Measurements from ENCODE around the gene XPNPEP2. TPM values are rescaled to one million over a fixed set of nuclear protein-coding genes. Genes with fewer than 3 reads are reported as not detected.

XPNPEP2 gene
- total RNA-seq, 1 experiment from 2014 or later: 0.11 TPM

DNA sequence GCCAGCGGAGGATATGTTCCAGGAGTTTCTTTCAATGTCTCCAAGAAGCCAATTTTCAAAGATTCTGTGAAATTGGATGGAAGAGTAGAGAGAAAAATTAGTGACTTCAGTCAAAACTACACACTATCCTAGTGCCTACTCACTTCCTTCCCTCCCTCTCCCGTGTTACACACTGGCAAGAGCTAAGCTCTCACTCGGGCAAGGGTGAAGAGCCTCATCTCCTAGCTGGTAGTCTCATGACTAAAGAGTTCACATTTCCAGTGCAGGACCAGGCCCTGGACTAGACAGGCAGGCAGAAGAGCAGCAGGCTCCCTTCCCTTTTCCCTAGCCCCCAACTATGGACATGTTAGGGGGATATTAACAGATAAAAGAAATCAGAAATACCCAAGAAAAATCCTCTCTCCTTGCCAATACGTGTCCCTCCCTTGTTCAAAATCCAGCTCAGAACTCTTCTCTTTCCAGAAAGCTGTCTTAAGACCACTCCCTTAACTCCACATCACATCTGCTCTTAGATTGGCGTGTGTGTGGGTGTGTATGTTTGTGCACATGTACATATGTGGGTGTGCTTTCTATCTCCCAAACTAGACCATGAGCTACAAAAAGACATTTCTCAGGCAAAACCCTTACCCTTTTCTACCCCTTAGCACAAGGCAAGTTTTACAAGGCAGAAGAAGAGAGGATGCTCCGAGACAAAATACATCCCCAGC, 75.0 kb downstream of the XPNPEP2 start:
- ChIA-PET POLR2A (no interaction called here), CTCF (no interaction called here)
- DNase-seq (ENCODE audit: low spot score) (no peak), ATAC-seq (no peak)
- no peaks in the 10 kb centered on the region for H3K9me3 Mint-ChIP-seq
- no peak overlapping the region for H3K4me3 Mint-ChIP-seq
- H3K27ac Mint-ChIP-seq: no peak overlapping the region
- TF ChIP-seq, protein P1, sequence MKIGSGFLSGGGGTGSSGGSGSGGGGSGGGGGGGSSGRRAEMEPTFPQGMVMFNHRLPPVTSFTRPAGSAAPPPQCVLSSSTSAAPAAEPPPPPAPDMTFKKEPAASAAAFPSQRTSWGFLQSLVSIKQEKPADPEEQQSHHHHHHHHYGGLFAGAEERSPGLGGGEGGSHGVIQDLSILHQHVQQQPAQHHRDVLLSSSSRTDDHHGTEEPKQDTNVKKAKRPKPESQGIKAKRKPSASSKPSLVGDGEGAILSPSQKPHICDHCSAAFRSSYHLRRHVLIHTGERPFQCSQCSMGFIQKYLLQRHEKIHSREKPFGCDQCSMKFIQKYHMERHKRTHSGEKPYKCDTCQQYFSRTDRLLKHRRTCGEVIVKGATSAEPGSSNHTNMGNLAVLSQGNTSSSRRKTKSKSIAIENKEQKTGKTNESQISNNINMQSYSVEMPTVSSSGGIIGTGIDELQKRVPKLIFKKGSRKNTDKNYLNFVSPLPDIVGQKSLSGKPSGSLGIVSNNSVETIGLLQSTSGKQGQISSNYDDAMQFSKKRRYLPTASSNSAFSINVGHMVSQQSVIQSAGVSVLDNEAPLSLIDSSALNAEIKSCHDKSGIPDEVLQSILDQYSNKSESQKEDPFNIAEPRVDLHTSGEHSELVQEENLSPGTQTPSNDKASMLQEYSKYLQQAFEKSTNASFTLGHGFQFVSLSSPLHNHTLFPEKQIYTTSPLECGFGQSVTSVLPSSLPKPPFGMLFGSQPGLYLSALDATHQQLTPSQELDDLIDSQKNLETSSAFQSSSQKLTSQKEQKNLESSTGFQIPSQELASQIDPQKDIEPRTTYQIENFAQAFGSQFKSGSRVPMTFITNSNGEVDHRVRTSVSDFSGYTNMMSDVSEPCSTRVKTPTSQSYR (CRISPR knock-in tag; IDR thresholded peaks at IDR 0.05): no peak
- TF ChIP-seq ELF4 (CRISPR knock-in tag; IDR thresholded peaks at IDR 0.05; ENCODE audit: low read depth) (no peak), HMGA2 (CRISPR knock-in tag; IDR thresholded peaks at IDR 0.05) (no peak)
- TF ChIP-seq, protein P2, sequence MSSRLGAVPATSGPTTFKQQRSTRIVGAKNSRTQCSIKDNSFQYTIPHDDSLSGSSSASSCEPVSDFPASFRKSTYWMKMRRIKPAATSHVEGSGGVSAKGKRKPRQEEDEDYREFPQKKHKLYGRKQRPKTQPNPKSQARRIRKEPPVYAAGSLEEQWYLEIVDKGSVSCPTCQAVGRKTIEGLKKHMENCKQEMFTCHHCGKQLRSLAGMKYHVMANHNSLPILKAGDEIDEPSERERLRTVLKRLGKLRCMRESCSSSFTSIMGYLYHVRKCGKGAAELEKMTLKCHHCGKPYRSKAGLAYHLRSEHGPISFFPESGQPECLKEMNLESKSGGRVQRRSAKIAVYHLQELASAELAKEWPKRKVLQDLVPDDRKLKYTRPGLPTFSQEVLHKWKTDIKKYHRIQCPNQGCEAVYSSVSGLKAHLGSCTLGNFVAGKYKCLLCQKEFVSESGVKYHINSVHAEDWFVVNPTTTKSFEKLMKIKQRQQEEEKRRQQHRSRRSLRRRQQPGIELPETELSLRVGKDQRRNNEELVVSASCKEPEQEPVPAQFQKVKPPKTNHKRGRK (CRISPR knock-in tag; IDR thresholded peaks at IDR 0.05; ENCODE audit: borderline replicate concordance): no peak
- no peaks in the 10 kb centered on the region for H3K4me1 Mint-ChIP-seq
- H3K36me3 Mint-ChIP-seq: peaks cover 25% of the 10 kb centered on the region
- H3K27me3 Mint-ChIP-seq (ENCODE audit: low read depth): no peaks in the 10 kb centered on the region

DNA sequence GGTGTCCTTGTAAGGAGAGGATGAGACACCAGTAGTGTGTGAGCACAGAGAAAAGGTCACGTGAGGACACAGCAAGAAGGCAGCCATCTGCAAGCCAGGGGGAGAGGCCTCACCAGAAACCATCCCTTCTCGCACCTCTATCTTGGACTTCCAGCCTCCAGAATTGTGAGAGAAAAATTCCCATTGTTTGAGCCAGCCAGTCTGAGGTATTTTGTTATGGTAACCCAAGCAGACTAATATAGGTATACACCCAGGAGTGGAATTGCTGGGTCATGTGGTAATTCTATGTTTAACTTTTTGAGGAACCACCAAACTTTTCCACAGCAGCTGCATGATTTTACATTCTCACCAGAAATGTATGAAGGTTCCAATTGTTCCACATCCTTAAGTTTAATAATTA, 79.3 kb downstream of the XPNPEP2 start:
- ChIA-PET CTCF (no interaction called here), POLR2A (no interaction called here)
- Mint-ChIP-seq H3K4me1 (no peaks in the 10 kb centered on the region), H3K36me3 (peaks cover 17% of the 10 kb centered on the region), H3K27me3 (ENCODE audit: low read depth) (no peaks in the 10 kb centered on the region), H3K9me3 (no peaks in the 10 kb centered on the region), H3K4me3 (no peak overlapping the region), H3K27ac (no peak overlapping the region)
- ATAC-seq (no peak), DNase-seq (ENCODE audit: low spot score) (no peak)
- TF ChIP-seq, protein P3, sequence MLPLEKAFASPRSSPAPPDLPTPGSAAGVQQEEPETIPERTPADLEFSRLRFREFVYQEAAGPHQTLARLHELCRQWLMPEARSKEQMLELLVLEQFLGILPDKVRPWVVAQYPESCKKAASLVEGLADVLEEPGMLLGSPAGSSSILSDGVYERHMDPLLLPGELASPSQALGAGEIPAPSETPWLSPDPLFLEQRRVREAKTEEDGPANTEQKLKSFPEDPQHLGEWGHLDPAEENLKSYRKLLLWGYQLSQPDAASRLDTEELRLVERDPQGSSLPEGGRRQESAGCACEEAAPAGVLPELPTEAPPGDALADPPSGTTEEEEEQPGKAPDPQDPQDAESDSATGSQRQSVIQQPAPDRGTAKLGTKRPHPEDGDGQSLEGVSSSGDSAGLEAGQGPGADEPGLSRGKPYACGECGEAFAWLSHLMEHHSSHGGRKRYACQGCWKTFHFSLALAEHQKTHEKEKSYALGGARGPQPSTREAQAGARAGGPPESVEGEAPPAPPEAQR (CRISPR knock-in tag; IDR thresholded peaks at IDR 0.05): no peak
- no peak for TF ChIP-seq ZNF423 (CRISPR knock-in tag; IDR thresholded peaks at IDR 0.05)
- no peak for TF ChIP-seq ETV6 (CRISPR knock-in tag; IDR thresholded peaks at IDR 0.05)
- TF ChIP-seq, protein P4, sequence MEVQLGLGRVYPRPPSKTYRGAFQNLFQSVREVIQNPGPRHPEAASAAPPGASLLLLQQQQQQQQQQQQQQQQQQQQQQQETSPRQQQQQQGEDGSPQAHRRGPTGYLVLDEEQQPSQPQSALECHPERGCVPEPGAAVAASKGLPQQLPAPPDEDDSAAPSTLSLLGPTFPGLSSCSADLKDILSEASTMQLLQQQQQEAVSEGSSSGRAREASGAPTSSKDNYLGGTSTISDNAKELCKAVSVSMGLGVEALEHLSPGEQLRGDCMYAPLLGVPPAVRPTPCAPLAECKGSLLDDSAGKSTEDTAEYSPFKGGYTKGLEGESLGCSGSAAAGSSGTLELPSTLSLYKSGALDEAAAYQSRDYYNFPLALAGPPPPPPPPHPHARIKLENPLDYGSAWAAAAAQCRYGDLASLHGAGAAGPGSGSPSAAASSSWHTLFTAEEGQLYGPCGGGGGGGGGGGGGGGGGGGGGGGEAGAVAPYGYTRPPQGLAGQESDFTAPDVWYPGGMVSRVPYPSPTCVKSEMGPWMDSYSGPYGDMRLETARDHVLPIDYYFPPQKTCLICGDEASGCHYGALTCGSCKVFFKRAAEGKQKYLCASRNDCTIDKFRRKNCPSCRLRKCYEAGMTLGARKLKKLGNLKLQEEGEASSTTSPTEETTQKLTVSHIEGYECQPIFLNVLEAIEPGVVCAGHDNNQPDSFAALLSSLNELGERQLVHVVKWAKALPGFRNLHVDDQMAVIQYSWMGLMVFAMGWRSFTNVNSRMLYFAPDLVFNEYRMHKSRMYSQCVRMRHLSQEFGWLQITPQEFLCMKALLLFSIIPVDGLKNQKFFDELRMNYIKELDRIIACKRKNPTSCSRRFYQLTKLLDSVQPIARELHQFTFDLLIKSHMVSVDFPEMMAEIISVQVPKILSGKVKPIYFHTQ (CRISPR knock-in tag; IDR thresholded peaks at IDR 0.05): no peak
- TF ChIP-seq, protein P5, sequence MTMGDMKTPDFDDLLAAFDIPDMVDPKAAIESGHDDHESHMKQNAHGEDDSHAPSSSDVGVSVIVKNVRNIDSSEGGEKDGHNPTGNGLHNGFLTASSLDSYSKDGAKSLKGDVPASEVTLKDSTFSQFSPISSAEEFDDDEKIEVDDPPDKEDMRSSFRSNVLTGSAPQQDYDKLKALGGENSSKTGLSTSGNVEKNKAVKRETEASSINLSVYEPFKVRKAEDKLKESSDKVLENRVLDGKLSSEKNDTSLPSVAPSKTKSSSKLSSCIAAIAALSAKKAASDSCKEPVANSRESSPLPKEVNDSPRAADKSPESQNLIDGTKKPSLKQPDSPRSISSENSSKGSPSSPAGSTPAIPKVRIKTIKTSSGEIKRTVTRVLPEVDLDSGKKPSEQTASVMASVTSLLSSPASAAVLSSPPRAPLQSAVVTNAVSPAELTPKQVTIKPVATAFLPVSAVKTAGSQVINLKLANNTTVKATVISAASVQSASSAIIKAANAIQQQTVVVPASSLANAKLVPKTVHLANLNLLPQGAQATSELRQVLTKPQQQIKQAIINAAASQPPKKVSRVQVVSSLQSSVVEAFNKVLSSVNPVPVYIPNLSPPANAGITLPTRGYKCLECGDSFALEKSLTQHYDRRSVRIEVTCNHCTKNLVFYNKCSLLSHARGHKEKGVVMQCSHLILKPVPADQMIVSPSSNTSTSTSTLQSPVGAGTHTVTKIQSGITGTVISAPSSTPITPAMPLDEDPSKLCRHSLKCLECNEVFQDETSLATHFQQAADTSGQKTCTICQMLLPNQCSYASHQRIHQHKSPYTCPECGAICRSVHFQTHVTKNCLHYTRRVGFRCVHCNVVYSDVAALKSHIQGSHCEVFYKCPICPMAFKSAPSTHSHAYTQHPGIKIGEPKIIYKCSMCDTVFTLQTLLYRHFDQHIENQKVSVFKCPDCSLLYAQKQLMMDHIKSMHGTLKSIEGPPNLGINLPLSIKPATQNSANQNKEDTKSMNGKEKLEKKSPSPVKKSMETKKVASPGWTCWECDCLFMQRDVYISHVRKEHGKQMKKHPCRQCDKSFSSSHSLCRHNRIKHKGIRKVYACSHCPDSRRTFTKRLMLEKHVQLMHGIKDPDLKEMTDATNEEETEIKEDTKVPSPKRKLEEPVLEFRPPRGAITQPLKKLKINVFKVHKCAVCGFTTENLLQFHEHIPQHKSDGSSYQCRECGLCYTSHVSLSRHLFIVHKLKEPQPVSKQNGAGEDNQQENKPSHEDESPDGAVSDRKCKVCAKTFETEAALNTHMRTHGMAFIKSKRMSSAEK (CRISPR knock-in tag; IDR thresholded peaks at IDR 0.05; ENCODE audit: borderline replicate concordance): no peak
- no peak for TF ChIP-seq MYBL2 (CRISPR knock-in tag; IDR thresholded peaks at IDR 0.05)

Other genes with a start within 250 kb of the XPNPEP2 start
- gene SMARCA1, start 215.5 kb upstream of the XPNPEP2 start, total RNA-seq (2021): 46.1 to 57.3 TPM (median 54.9 TPM) in 3 replicates
- gene OCRL, start 198.7 kb upstream of the XPNPEP2 start, total RNA-seq (2021): 17.4 to 18.9 TPM (median 18.2 TPM) in 3 replicates
- gene APLN, start 84.0 kb upstream of the XPNPEP2 start, total RNA-seq (2021): 2.5 to 4.2 TPM (median 2.6 TPM) in 3 replicates
- gene SASH3, start 41.0 kb downstream of the XPNPEP2 start, total RNA-seq (2021): 0.22 to 0.57 TPM (median 0.25 TPM) in 3 replicates
- 23.0 to 25.0 TPM (median 24.3 TPM) in 3 replicates for gene ZDHHC9, start 104.9 kb downstream of the XPNPEP2 start, total RNA-seq (2021)
- 15.8 to 17.4 TPM (median 16.4 TPM) in 3 replicates for gene UTP14A, start 167.2 kb downstream of the XPNPEP2 start, total RNA-seq (2021)
- 9.3 to 12.0 TPM (median 9.6 TPM) in 3 replicates for gene BCORL1, start 243.7 kb downstream of the XPNPEP2 start, total RNA-seq (2021)